SU-DHL-6 (cell line): Measurements from ENCODE around the gene TMEM62.

Source experiments
- H2AFZ ChIP-seq: fragments of 200-600 bp; sonication (generic); 2 replicates; pipeline ENCODE4 v1.6.1; 2014; ENCODE audit warnings: low read depth, mild to moderate bottlenecking, moderate library complexity, mixed read lengths, antibody characterized with exemption, low read length; ENCODE audit not compliant: severe bottlenecking
- H3F3A ChIP-seq: fragments of 200-600 bp; shearing (Covaris generic); 2 replicates; pipeline ENCODE4 v1.6.0; 2016; ENCODE audit warnings: antibody characterized with exemption, mild to moderate bottlenecking; ENCODE audit not compliant: insufficient read depth
- H3K27ac ChIP-seq: fragments of 200-600 bp; sonication (generic); 2 replicates; pipeline ENCODE4 v1.5.1; 2016; ENCODE audit warnings: low read depth, mild to moderate bottlenecking, low read length, moderate library complexity, mixed read lengths
- H3K27me3 ChIP-seq: fragments of 200-600 bp; sonication (generic), shearing (Covaris generic); 2 replicates; pipeline ENCODE4 v1.6.0; 2014; ENCODE audit warnings: mild to moderate bottlenecking, low read length
- H3K36me3 ChIP-seq: fragments of 200-600 bp; sonication (generic); 2 replicates; pipeline ENCODE4 v1.6.1; 2014; ENCODE audit warnings: mild to moderate bottlenecking, low read length, mixed read lengths
- H3K4me2 ChIP-seq: fragments of 300-600, 200-600 bp; shearing (Covaris generic), sonication (generic); 2 replicates; pipeline ENCODE4 v1.6.0; 2014; ENCODE audit warnings: low read length, low read depth, mild to moderate bottlenecking; ENCODE audit not compliant: poor library complexity, severe bottlenecking
- H3K4me3 ChIP-seq: fragments of 200-600 bp; sonication (generic); 2 replicates; pipeline ENCODE4 v1.5.1; 2014; ENCODE audit warnings: antibody characterized with exemption, low read length, mild to moderate bottlenecking, mixed read lengths; ENCODE audit not compliant: insufficient read depth, poor library complexity, severe bottlenecking
- H3K79me2 ChIP-seq: fragments of 200-600 bp; sonication (generic); 2 replicates; pipeline ENCODE4 v1.6.1; 2014; ENCODE audit warnings: mild to moderate bottlenecking, low read length, moderate library complexity; ENCODE audit not compliant: insufficient read depth
- H3K9ac ChIP-seq: fragments of 200-600 bp; sonication (generic); 2 replicates; pipeline ENCODE4 v1.7.0; 2014; ENCODE audit warnings: mild to moderate bottlenecking, low read length
- H3K9me2 ChIP-seq: fragments of 200-600 bp; sonication (generic); replicated peaks from 2 replicates; pipeline ENCODE4 v1.6.1; 2014; ENCODE audit warnings: low read length; ENCODE audit not compliant: insufficient read depth
- H3K9me3 ChIP-seq: fragments of 200-600 bp; sonication (generic); 2 replicates; pipeline ENCODE4 v1.6.1; 2014; ENCODE audit warnings: low read length, mixed read lengths; ENCODE audit not compliant: insufficient read depth
- H4K20me1 ChIP-seq: fragments of 200-600 bp; sonication (generic); 2 replicates; pipeline ENCODE4 v1.6.1; 2014; ENCODE audit warnings: low read depth, mild to moderate bottlenecking, antibody characterized with exemption, low read length, moderate library complexity, mixed read lengths
- EZH2phosphoT487 ChIP-seq: fragments of 200-600 bp; sonication (generic), shearing (Covaris generic); conservative IDR thresholded peaks from 2 replicates; pipeline ENCODE4 v1.6.1; 2018; ENCODE audit warnings: mild to moderate bottlenecking, antibody characterized with exemption, low read length, moderate library complexity, mixed read lengths
- TF ChIP-seq, protein P1 (sequence below): fragments of 200-600 bp; sonication (generic); IDR thresholded peaks from one replicate; pipeline ENCODE4 v1.5.1; 2017; ENCODE audit warnings: antibody characterized with exemption, mild to moderate bottlenecking, low read length, moderate library complexity; ENCODE audit not compliant: insufficient read depth, poor library complexity, severe bottlenecking

The TMEM62 gene

DNA sequence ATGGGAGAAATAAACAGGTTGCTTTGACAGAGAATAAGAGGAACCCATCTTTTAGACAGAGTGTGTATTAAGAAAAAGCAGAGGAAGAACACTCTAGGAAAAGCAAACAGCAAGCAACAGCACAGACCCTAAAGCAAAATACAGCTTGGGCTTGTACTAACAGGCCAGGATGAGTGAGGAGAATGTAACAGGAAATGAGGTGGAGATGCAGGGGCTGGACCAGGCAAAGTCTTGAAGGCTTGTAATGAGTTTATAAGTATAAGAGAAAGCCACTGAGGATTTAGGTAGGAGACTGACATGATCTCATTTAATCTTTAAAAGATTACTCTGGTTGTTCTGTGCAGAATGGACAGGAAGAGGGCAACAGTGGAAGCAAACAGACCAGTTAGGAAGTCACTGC is 32.4 kb upstream of the TMEM62 start:
- no peak overlapping the region for H3K4me3 ChIP-seq
- H3K36me3 ChIP-seq, result peaks cover 2% of the 10 kb centered on the region; the same call in 1 of the 2 replicates
- peaks cover 94% of the 10 kb centered on the region for H3K79me2 ChIP-seq
- H3K9me2 ChIP-seq, result no peaks in the 10 kb centered on the region
- TF ChIP-seq, protein P1, sequence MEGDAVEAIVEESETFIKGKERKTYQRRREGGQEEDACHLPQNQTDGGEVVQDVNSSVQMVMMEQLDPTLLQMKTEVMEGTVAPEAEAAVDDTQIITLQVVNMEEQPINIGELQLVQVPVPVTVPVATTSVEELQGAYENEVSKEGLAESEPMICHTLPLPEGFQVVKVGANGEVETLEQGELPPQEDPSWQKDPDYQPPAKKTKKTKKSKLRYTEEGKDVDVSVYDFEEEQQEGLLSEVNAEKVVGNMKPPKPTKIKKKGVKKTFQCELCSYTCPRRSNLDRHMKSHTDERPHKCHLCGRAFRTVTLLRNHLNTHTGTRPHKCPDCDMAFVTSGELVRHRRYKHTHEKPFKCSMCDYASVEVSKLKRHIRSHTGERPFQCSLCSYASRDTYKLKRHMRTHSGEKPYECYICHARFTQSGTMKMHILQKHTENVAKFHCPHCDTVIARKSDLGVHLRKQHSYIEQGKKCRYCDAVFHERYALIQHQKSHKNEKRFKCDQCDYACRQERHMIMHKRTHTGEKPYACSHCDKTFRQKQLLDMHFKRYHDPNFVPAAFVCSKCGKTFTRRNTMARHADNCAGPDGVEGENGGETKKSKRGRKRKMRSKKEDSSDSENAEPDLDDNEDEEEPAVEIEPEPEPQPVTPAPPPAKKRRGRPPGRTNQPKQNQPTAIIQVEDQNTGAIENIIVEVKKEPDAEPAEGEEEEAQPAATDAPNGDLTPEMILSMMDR, result no peak
- no peak for TF ChIP-seq EZH2phosphoT487
- no peak overlapping the region for H3K4me2 ChIP-seq
- no peak overlapping the region for H3K9ac ChIP-seq
- no peaks in the 10 kb centered on the region for H3F3A ChIP-seq
- H3K27me3 ChIP-seq, result no peaks in the 10 kb centered on the region
- no peak overlapping the region for H3K27ac ChIP-seq
- no peaks in the 10 kb centered on the region for H3K9me3 ChIP-seq
- peaks cover 5% of the 10 kb centered on the region; the same call in 1 of the 2 replicates for H4K20me1 ChIP-seq
- H2AFZ ChIP-seq, result no peak overlapping the region

GRCh38 chr15:43102187-43102586 is 31.2 kb upstream of the TMEM62 start:
- H3K27ac ChIP-seq, result no peak overlapping the region
- H2AFZ ChIP-seq, result no peak overlapping the region
- H4K20me1 ChIP-seq, result peaks cover 5% of the 10 kb centered on the region; the same call in 1 of the 2 replicates
- H3K27me3 ChIP-seq, result no peaks in the 10 kb centered on the region
- no peak for TF ChIP-seq EZH2phosphoT487
- TF ChIP-seq, protein P1, result no peak
- 0 out of 2 replicates have a peak, but pooled peaks cover 4% of the 10 kb centered on the region for H3F3A ChIP-seq
- H3K4me3 ChIP-seq, result no peak overlapping the region
- H3K36me3 ChIP-seq, result peaks cover under 1% of the 10 kb centered on the region; the same call in 1 of the 2 replicates
- no peak overlapping the region for H3K4me2 ChIP-seq
- no peaks in the 10 kb centered on the region for H3K9me2 ChIP-seq
- H3K79me2 ChIP-seq, result peaks cover 85% of the 10 kb centered on the region
- no peaks in the 10 kb centered on the region for H3K9me3 ChIP-seq
- no peak overlapping the region for H3K9ac ChIP-seq

- no peaks in the 10 kb centered on the region for H3K27me3 ChIP-seq
- H3K9me2 ChIP-seq, result no peaks in the 10 kb centered on the region
- peaks cover 68% of the 10 kb centered on the region for H3K79me2 ChIP-seq
- H3K9ac ChIP-seq, result no peak overlapping the region
- TF ChIP-seq EZH2phosphoT487, result no peak
- TF ChIP-seq, protein P1, result no peak
- peak overlapping the region; percentile 94 for H3K4me2 ChIP-seq
- no peak overlapping the region for H2AFZ ChIP-seq
- no peaks in the 10 kb centered on the region; the same call in 1 of the 2 replicates for H3K36me3 ChIP-seq
- no peaks in the 10 kb centered on the region for H3K9me3 ChIP-seq
- peaks cover 6% of the 10 kb centered on the region; the same call in 1 of the 2 replicates for H3F3A ChIP-seq
- H3K27ac ChIP-seq, result no peak overlapping the region
- no peak overlapping the region for H3K4me3 ChIP-seq
- H4K20me1 ChIP-seq, result no peaks in the 10 kb centered on the region
Observed at GRCh38 chr15:43103907-43104306, 29.5 kb upstream of the TMEM62 start.
